ENCODE measurements around the gene ANKRD35.

DNA sequence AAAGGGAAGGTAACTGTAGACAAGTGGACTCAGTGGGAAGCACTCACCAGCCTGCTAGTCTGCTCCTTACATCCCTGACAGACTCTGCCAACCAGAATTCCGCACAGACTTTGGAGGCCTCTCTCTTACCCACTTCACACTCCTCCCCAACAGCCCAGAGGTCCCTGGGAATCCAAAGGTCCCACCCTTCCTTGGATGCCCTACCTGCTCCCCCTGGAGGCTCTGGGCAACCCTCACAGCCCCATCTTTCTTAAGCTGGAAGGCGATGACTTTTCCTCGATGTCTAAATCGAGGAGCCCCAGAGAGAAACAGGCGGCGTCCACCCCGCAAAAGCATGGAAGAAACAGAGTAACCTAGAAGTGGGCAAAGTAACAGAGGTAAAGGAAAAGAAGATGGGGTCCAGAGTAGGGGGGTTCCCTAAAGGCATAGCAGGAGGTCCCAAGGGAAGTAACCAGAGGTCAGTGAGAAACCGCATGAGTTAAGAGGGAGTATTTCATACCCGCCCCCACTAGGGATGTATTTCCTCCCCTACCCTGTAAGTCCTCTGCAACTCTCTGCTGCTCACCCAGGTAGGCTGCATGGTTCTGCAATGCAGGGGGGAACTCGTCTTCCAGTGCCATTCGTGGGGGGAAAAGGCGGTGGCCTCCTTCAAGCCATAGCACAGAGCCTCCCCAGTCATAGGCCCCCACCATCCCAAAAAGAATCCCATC is 15.8 kb upstream of the ANKRD35 start:
- TF ChIP-seq EZH2phosphoT487 (IDR thresholded peaks at IDR 0.05; ENCODE audit: unreplicated experiment) (no peak), CTCF (conservative IDR thresholded peaks at IDR 0.05; ENCODE audit: low read depth in 2 of 2) (peak; percentile 42 to 54), EZH2 (IDR thresholded peaks at IDR 0.05; ENCODE audit: low read depth, unreplicated experiment) (no peak), POLR2AphosphoS5 (IDR thresholded peaks at IDR 0.05; ENCODE audit: low read depth) (no peak)
